ENCODE results near the gene IRAK3.

DNA sequence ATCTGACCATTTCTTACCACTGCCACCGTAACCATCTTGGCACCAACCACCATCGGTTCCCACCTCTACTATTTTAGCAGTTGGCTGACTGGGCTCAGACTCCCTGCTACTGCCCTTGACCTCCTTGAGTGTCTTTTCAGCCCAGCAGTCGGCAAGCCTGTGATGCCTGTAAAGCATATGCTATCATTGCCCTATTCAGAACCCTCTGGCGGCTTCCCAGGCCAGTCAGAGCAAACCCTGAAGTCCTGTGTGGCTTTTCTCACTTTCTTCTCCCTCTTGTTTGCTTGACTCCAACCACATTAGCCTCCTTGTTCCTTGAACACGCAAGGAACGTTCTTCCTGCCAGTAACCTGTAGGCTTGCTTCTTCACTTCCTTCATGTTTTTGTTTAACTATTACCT is 6.2 kb downstream of the IRAK3 start:
- TF ChIP-seq, protein P1, sequence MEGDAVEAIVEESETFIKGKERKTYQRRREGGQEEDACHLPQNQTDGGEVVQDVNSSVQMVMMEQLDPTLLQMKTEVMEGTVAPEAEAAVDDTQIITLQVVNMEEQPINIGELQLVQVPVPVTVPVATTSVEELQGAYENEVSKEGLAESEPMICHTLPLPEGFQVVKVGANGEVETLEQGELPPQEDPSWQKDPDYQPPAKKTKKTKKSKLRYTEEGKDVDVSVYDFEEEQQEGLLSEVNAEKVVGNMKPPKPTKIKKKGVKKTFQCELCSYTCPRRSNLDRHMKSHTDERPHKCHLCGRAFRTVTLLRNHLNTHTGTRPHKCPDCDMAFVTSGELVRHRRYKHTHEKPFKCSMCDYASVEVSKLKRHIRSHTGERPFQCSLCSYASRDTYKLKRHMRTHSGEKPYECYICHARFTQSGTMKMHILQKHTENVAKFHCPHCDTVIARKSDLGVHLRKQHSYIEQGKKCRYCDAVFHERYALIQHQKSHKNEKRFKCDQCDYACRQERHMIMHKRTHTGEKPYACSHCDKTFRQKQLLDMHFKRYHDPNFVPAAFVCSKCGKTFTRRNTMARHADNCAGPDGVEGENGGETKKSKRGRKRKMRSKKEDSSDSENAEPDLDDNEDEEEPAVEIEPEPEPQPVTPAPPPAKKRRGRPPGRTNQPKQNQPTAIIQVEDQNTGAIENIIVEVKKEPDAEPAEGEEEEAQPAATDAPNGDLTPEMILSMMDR (IDR thresholded peaks at IDR 0.05; ENCODE audit: insufficient read depth, low read depth, low read length), result no peak
- TF ChIP-seq EZH2 (IDR thresholded peaks at IDR 0.05; ENCODE audit: insufficient read depth, low read length), result no peak
